Dermis microvascular lymphatic vessel endothelial cell (primary cell): ENCODE data around the gene CBFA2T3. TPM values are rescaled to one million over a fixed set of nuclear protein-coding genes. Genes with fewer than 3 reads are reported as not detected.
"Not testable (repeated sequence)": the region's sequence is repeated elsewhere in the genome, so short reads cannot be mapped to it uniquely, and the experiment has no call there.

Experiments
- DNase-seq, 2 donors: peaks; one replicate each; pipeline versions ENCODE4 v3.0.0 to v3.0.0-alpha.2; 2010; ENCODE audit warnings: low read depth in 2 of 2
- total RNA-seq: library from RNA; depleted of rRNA; stranded (reverse); fragments of >200 nt; gene quantifications from 2 replicates; pipeline ENCODE4 v1.2.1, GENCODE V29; 2014

Gene CBFA2T3
- total RNA-seq, 1 donor from 2014 or later: not detected

DNA sequence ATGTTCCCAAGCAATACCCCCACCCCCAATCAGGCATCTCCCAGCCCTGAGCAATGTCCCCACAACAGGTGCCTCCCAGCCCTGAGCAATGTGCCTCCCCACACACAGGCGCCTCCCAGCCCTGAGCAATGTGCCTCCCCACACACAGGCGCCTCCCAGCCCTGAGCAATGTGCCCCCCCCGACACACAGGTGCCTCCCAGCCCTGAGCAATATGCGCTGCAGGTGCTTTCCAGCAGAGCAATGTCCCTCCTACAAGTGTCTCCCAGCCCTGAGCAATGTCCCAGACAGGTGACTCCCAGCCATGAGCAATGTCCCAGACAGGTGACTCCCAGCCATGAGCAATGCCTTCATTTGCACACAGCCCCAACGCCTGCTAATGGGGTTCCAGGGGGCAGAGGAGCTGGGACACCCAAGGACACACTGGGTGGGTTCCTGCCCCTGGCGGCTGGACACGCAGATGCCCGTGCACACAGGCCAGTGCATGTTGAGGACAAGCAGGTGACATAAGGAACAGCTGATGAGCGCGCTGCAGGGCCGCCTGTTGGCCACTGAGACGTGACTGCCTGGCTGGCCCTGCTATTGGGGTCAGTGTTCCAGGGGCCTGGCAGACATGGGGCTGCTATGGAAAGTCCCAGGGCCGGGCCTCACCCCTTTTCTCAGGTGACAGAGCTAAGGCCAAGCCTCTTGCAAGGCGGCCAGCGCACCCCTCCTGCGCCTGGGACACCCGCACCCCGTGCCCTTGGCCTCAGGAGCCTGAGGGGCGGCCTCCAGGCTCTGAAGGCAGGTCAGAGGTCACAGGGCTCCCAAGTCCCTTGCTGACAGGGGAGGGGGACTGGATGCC is 83.7 kb downstream of the CBFA2T3 start:
- no peak for DNase-seq

DNA sequence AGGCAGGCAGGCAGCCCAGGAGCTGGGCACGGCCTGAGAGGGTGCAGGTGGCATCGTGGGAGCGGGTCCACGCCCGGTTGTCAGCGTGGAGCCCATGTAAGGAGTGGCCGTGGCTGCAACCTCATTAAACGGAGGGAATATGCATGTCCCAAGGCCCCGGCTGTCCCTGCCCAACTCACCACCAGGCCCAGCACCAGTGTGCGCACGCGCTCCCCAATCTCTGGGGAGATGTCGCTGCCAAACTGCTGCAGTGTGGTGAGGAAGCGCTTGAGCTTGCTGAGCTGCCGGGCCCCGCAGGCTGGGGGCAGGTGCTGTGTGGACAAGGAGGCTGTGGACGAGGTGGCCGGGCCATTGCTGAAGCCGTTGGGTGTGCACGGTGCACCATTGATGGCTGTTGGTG is 84.9 kb downstream of the CBFA2T3 start:
- no peak for DNase-seq

DNA sequence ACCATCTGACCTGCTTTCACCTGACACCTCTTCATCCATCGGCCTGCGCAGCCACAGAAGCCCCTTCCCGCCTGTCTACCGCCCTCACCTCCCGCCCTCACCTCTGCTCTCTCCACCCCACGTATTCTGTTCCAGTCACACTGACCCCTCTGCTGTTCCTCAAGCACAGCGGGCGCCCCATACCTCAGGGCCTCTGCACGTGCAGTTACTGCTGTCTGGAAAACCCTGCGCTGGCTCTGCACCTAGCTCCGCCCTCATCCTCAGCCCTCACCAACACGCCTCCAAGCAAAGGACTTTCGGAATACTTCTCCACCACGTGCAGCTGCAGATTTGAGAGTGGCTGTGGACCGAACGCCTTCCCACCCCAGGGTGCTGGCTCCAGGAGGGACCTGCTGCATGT is 85.9 kb downstream of the CBFA2T3 start:
- DNase-seq: no peak

DNA sequence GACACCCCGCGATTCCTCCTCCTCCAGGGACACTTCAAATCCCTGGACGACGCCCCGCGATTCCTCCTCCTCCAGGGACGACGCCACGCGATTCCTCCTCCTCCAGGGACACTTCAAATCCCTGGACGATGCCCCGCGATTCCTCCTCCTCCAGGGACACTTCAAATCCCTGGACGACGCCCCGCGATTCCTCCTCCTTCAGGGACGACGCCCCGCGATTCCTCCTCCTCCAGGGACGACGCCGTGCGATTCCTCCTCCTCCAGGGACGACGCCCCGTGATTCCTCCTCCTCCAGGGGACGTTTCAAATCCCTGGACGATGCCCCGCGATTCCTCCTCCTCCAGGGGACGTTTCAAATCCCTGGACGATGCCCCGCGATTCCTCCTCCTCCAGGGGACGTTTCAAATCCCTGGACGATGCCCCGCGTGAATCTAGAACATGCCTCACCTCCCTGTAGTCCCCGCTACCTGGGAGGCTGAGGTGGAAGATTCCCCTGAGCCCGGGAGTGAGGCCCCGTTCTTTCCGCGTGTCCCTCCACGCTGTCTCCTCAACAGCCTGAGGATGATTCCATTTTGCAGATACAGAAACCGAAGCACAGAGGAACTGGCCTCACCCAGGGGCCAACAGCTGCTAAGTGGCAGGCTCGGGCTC is 87.2 kb downstream of the CBFA2T3 start:
- DNase-seq: not testable (repeated sequence)

DNA sequence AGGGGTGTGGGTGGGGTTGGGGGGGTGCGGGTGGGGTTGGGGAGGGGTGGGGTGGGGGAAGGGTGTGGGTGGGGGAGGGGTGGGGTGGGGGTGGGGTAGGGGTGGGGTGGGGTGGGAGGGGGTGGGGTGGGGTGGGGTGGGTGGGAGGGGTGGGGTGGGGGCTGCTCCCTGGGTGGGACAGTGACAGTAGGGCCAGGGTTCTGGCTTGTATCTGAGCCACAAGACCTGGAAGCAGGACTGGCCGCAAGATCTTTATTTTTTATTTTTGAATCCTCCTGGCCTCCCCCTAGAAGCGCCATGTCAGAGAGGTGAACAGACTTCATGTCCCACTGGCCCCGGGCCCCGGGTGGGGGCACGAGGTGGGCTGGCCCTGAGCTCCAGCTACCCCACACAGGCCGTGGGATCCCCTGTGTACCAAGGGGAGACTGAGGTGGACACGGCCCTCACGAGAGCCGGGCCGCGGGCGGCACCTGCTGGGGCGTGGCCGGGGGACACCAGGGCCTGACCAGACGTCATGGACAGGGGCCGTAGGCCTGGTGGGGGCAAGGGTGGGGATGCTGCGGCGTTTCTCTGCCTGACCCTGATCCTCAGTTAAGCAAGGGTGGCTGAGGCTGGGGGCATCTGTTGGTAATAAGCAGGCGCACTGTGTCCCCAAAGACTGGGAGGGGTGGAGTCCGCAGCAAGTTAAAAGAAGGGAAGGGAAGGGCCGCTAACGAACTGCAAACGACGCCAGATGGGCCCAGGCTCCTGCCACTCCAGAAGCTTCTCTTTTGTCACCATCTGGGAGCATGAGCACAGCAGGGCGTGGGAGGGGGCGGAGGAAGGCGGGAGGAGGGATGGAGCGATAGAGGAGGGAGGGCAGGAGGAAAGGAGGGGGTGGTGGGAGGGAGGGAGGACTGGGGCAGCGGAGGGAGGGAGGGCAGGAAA is 88.3 kb downstream of the CBFA2T3 start:
- no peak for DNase-seq

DNA sequence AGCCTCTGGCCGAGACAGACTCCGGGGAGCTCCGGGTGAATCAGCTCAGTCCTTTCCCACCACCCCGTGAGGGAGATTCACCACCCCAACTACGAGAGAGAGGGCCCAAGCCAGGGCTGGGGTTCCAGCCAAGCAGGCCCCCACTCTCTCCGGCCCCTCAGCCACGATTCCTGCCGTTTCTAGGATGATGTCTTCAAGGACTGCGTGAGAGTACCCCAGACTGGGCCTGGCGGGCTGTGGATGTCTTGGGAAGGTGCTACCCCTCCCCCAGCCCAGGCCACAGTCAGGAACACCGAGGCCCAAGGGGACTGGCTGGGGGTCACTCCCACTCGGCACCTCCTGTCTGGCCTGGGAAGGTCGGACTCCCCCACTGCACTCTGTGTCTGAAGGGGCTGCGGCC is 89.0 kb downstream of the CBFA2T3 start:
- no peak for DNase-seq

DNA sequence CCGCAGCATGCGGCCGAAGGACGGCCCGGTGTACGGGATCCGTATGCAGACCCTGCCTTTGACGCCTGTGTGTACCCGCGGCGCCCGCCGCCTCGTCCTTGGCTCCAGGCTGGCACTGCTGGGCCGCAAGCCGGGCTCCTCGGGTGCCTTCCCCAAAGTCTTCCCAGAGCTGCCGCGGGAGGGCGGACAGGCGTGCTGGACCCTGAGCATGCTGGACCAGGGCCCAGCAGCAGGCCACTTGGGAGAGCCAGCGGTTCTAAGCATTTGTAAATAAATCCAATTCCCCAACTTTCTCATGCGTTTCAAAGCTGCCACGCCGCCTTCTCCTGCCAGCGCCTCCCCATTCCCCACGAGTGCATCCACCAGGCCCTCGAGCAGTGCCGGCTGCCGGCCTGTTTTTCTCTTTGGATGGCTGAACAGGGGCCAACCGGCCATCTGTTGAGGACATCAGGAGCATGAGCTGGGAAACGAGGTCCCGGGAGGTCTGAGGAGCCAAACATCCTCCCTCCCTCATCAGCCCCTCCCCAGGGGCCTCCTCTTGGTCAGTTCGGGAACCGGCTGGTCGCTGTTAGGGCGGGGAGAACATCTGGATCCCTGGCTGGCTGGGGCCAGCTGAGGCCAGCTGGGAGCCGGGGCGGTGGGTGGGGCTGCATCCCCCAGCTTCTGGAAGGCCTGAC is 90.0 kb downstream of the CBFA2T3 start:
- DNase-seq: no peak

DNA sequence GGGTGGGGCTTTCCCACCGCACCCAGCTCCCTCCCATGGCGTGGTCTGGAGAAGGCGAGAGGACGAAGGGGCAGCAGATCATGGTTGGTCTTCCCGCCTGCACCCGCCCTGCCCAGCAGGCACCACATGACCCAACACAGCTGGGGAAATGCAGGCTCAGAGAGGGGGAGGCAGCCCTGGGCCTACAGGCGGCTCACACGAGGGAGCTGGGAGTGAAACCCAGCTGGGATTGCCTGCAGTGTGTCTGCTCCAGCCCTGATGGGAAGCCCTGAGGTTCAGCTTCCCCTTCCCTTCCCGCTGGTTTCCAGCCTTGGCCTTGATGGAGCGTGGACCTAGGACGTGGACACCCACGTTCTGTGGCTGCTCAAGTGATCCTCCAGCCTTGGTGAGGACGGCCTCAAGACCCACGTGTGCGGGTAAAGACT is 90.6 kb downstream of the CBFA2T3 start:
- no peak for DNase-seq

DNA sequence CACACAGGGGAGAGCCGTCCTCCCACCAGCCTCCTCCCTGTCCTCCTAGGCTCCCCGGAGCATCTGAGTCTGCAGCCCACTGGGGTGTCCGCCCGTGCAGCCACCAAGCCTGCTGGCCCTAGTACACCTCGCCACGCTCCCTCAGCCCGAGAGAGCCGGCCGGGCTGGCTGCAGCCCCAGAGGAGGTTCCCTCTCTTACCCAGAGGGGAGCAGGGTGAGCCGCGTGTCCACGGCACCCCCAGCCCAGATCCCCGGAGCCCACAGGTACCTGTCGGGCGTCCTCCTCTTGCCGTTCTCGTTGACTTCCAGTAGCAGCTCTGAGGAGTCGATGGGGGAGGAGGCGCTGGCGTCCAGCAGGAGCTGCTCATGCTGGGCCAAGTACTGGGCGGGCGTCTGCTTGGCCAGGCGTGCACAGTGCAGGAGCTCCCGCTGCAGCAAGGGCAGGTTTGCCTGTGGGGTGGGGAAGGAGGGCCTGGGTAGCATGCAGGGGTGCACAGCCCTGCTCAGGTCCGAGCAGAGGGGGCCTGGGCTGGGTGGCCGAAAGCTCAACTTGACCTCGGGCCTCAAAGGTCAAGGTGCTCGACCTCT is 91.2 kb downstream of the CBFA2T3 start:
- no peak for DNase-seq

DNA sequence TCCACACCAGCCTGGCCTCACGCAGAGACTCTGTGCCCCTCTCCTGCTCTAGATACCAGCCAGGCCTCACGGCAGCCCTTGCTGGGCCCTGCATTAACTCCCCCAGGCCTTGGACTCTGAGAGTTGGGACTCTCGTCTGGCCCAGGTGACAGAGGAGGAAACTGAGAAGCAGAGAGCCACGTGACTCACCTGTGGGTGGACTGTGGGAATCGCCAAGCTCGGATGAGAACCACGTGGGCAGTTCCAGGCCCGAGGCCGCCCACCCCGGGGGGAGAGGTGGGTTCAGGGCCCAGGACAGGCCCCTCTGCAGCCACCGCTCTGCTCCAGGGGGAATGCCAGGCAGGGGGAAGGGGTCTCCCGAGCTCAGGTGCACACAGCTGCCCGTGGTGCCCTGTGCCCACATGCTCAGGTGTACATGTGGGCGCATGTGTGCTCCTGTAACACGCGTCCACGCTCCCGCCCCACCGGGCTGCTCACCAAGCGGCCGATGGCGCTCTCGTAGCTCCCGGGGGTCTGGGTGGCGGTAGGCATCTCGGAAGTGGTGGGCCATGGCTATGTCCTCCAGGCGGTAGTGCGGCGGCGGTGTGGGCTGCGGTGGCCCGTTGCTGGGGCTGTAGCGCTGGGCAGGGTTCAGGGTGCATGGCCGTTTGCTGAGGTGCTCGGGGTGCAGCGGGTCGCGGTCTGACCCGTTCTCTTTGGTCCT is 92.3 kb downstream of the CBFA2T3 start:
- DNase-seq: no peak

DNA sequence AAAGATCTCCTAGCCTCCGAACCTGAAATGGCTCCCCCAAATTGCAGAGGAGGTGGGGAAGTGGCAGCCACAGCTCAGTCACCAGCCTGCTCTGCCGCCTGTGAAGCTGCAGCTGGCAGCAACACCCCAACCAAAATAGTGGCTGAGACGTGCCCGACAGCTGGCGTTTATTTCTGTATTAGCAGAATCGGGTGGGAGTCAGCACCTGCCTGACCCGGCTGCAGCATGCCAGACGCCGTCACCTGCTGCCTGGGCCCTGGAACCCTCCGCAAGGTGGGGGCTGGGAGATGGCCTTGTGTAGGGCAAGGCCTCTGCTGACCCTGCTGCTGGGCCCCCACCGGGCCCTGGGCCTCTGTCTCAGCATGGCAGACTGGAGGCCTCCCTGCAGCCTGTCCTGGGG is 93.1 kb downstream of the CBFA2T3 start:
- DNase-seq: no peak

DNA sequence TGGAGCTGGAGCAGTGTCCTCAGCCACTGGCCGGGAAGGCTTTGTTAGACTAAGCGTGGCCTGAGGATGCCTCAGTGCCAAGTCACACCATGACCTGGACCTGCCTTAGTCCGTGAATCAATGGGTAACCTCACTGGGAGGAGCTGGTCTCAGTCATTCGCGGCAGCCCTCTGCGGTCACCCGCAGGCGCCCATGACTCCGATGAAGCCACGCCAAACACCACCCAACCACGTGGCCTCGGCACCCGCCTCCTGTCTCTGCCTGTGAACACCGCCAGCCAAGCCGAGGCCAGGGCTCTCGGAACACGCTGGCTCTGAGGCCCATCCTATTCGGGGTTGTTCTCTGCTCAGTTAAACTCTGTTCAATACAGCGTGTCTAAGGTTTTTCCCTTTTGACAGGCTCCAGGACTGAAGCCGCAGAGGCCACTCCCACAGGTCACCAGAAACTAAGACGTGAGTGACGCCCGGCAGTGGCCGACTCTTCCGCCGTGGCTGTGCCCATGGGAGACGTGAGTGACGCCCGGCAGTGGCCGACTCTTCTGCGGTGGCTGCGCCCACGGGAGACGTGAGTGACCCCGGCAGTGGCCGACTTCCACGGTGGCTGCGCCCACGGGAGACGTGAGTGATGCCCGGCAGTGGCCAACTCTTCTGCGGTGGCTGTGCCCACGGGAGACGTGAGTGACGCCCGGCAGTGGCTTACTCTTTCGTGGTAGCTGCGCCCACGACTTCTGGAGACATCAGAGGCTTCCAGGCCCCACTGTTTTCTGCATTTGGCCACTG is 93.7 kb downstream of the CBFA2T3 start:
- no peak for DNase-seq

DNA sequence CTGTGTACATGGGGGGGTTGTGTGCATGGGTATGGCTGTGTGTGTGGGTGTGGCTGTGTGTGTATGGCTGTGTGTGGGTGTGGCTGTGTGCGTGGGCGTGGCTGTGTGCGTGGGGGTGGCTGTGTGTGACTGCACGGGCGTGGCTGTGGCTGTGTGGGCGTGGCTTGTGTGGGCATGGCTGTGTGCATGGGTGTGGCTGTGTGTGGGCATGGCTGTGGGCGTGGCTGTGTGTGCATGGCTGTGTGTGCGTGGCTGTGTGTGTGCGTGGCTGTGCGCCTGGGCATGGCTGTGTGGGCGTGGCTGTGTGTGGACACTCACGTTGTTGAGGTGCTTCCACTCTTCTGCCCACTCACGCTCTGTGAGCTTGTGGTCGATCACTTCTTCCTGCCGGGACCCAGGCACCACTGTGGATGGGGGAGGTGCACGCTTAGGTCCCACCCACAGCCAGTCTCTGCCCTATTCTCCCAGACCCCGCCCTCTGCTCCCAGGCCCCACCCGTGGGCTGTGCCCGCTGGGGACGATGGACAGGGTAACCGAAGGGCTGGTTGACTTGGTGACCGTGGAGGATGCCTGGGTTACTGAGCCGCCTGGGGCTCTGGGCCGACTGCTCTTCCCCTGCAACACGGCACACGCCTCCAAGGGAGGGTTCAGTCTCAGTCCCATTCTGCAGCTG is 94.5 kb downstream of the CBFA2T3 start:
- DNase-seq: peak in 1 of 2 donors; percentile 11

DNA sequence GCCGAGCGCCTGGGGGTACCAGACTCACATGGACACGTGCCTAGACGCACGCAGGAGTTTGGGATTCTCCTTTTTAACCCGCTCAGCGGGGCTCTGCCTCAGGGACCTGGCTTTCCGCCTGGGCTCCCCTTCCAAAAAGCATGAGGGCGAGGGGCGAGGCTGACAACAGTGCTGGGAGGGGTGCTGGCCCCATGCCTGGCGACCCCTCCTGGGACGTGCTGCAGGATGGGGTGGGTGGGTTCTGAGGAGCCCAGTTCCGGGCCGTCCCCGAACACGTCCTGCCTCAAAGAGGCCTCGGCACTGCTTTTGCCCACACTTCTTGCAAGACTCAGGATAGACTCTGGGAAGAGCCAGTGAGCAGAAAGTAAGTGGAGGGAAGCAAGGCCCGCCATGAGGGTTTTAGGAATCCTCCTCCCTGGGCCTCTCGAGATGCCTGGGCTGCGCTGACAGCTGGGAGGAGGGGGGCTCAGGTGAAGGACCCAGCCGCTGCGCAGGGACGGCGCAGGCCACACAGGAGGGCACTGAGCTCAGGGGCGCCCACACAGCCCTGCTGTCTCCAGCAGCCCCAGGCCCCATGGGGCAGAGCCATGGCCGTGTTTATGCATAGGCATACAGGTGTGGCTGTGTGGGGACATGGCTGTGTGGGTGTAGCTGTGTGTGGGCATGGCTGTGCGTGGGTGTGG is 95.2 kb downstream of the CBFA2T3 start:
- DNase-seq: no peak

DNA sequence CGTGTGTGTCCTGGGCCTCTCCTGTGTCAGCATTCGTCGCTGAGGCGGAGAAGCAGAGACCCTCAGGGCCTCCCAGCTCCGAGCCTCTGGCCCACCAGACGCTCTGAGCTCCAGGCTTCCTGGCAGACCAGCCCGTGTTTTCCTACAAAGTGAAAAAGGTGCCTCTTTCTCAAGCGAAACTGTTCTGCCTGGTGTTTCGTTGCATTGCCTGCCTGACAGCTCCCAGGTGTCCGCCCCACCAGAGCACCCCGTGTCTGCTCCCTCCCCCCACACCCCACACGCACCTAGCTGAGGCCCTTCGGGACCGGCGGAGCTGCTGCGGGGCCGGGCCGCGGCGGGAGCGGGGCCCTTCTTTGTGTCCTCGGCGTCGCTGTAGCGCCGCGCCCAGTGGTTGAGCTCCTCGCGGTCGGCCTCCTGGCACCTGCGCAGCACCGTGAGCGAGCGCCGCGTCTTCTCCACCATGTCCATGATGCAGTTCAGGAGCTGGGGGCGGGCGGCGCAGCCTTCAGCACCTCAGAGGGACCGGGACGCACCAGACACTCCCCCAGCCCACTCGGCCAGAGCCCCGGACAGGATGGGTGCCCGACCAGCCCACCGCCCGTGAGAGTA is 95.9 kb downstream of the CBFA2T3 start:
- DNase-seq: no peak

DNA sequence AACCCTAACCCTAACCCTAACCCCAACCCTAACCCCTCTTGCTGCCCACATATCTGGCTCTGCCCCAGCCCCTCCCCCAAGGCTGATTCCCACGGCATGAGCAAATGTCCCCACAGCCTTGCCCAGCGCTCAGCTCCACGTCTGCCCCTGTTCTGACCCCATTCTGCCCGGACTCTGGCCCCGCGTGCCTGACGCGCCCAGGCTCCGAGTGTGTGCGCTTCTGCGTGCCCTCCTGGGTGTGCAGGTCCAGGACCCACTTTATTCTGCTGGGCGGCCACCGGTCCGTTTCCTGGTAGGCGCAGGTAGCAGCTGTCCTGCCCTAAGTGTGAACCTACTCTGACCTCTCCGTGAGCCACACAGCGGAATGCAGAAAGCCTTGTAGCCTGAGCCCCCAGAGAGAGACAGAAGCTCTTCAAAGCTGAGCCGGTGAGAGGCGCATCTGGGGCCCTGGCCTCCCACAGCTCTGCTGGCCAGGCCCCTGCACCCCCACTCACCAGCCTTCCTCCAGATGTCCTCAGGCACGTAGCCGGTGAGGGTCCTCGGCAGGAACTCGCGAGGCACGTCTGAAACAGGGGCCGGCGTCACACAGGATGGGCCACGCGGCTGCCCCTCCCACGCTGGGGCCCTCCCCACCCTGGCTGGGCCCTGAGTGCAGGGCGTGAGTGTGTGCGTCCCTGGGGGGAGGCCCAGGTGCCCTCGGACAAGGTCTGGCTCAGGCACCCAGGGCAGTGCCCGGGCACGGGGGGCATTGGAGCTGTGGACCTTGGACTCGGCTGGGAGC is 96.6 kb downstream of the CBFA2T3 start:
- no peak for DNase-seq

DNA sequence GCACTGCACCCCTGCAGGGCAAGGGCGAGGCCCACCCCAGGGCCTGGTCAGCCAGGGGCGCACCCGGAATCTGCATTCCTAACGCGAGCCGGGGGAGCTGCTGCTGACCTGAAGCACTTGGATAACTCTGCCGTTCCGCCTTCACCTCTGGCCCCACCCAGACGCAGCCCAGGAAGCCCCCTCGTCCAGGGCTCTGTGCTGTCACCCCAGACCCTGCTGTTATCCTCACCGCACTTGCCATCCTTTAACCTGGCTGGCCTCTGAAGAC is 97.3 kb downstream of the CBFA2T3 start:
- DNase-seq: no peak
